ENCODE data around the gene DHRS3. TPM values are rescaled to one million over a fixed set of nuclear protein-coding genes. Genes with fewer than 3 reads are reported as not detected.

The DHRS3 gene
- total RNA-seq, 1 experiment from 2014 or later, result 54.5 TPM

- H2AK5ac ChIP-seq (ENCODE audit: insufficient read length, low read length), result no peak overlapping the region
- no peaks in the 10 kb centered on the region for H3K27me3 Mint-ChIP-seq (ENCODE audit: low read depth)
Measured at GRCh38 chr1:12542616-12543592, 75.1 kb downstream of the DHRS3 start.

More at GRCh38 chr1:12542616-12543592, 75.1 kb downstream of the DHRS3 start:
- Histone ChIP-seq H3K23ac (ENCODE audit: insufficient read length, low read depth, low read length) (no peak overlapping the region), H3K23me2 (ENCODE audit: insufficient read length, low read depth, low read length, poor library complexity, severe bottlenecking) (no peaks in the 10 kb centered on the region), H2AFZ (ENCODE audit: low read length) (no peak overlapping the region), H3K9ac (ENCODE audit: extremely low read depth, insufficient read length, low read length) (no peak overlapping the region), H3K14ac (ENCODE audit: insufficient read depth, low read length) (no peak overlapping the region), H2BK120ac (ENCODE audit: low read depth, low read length, poor library complexity, severe bottlenecking) (no peak overlapping the region), H4K20me1 (ENCODE audit: control insufficient read depth, insufficient read depth, insufficient read length) (no peaks in the 10 kb centered on the region), H3K79me2 (ENCODE audit: insufficient read depth, low read length) (no peaks in the 10 kb centered on the region), H2BK5ac (ENCODE audit: insufficient read length, low read length) (no peak overlapping the region), H4K5ac (ENCODE audit: insufficient read length, low read depth, low read length) (no peak overlapping the region), H3K9me3 (ENCODE audit: control insufficient read depth, low read depth, low read length) (no peaks in the 10 kb centered on the region), H3T11ph (ENCODE audit: low read length) (no peak overlapping the region), H2BK12ac (ENCODE audit: insufficient read length, low read depth, low read length) (no peak overlapping the region), H3K27ac (ENCODE audit: insufficient read length, low read depth, low read length) (no peak overlapping the region), H4K91ac (ENCODE audit: insufficient read length, low read depth, low read length) (no peak overlapping the region), H4K8ac (replicated peaks; ENCODE audit: insufficient read length, low read depth, low read length) (no peak overlapping the region), H3K18ac (ENCODE audit: insufficient read length, low read depth, low read length) (no peak overlapping the region), H3K4ac (ENCODE audit: low read depth, low read length) (no peak overlapping the region), H3K56ac (ENCODE audit: insufficient read length, low read depth, low read length) (no peak overlapping the region), H3K27me3 (ENCODE audit: insufficient read depth, low read length) (no peaks in the 10 kb centered on the region), H3K4me2 (ENCODE audit: insufficient read depth, insufficient read length, low read length) (no peak overlapping the region), H2BK15ac (ENCODE audit: low read depth, low read length) (no peak overlapping the region), H3K79me1 (ENCODE audit: insufficient read depth, low read depth, low read length, poor library complexity, severe bottlenecking) (no peaks in the 10 kb centered on the region), H3K4me1 (ENCODE audit: insufficient read depth, low read length) (no peaks in the 10 kb centered on the region; the same call in 1 of the 2 replicates), H2BK20ac (ENCODE audit: low read depth, low read length, poor library complexity, severe bottlenecking) (no peak overlapping the region)
- TF ChIP-seq CTCF (conservative IDR thresholded peaks at IDR 0.05), result no peak
- Mint-ChIP-seq H3K36me3 (ENCODE audit: insufficient read depth in 1 of 3, low read depth in 3 of 3) (no peaks in the 10 kb centered on the region; a peak in 1 of 7 replicates), H3K9me3 (no peaks in the 10 kb centered on the region), H3K4me3 (no peak overlapping the region), H3K27ac (no peak overlapping the region), H3K4me1 (peaks cover 7 to 30% of the 10 kb centered on the region in 2 experiments)
- no peak for DNase-seq
- WGBS (ENCODE audit: extremely low coverage, insufficient read length, low lambda C conversion rate), result no CpG with 5 or more reads among the region's 9 CpGs

Measured in H9 (cell line).